GM18508 (cell line): ENCODE data around the gene OR6B1.
"Not testable (repeated sequence)": the region's sequence is repeated elsewhere in the genome, so short reads cannot be mapped to it uniquely, and the experiment has no call there.

Experiments used
- ATAC-seq: cut with Tn5 transposase; IDR thresholded peaks from one replicate; pipeline ENCODE4 v1.9.1; 2021; ENCODE audit warnings: moderate number of reproducible peaks; ENCODE audit not compliant: insufficient read depth, unreplicated experiment

The OR6B1 gene

GRCh38 chr7:144036302-144036885, 36.3 kb downstream of the OR6B1 start:
- no peak for ATAC-seq

- ATAC-seq: no peak
Observed at GRCh38 chr7:144037414-144038035, 37.4 kb downstream of the OR6B1 start.

GRCh38 chr7:144038887-144039286, 38.8 kb downstream of the OR6B1 start:
- no peak for ATAC-seq

- no peak for ATAC-seq
Observed at GRCh38 chr7:144048648-144049047, 48.5 kb downstream of the OR6B1 start, which contains the start of gene OR2A5. TSS of gene OR2A5 (plus strand) at chr7:144048948. CDS start at chr7:144050402, 1,454 bp downstream.

GRCh38 chr7:144049491-144049890, 49.4 kb downstream of the OR6B1 start:
- no peak for ATAC-seq

GRCh38 chr7:144050093-144050492, 50.0 kb downstream of the OR6B1 start:
- no peak for ATAC-seq

- not testable (repeated sequence) for ATAC-seq
Observed at GRCh38 chr7:144050884-144051283, 50.8 kb downstream of the OR6B1 start.

GRCh38 chr7:144057954-144058353, 57.8 kb downstream of the OR6B1 start:
- no peak for ATAC-seq
